Breast epithelium (tissue), 3 donors: ENCODE data around the gene KRT3.

Experiments used
- CTCF ChIP-seq, 3 donors: fragments of 450-650 bp; IDR thresholded peaks; one replicate each; pipeline ENCODE4 v1.5.1; 2016 to 2017; ENCODE audit warnings: antibody characterized with exemption in 3 of 3, mild to moderate bottlenecking in 3 of 3, moderate library complexity in 3 of 3
- POLR2A ChIP-seq: fragments of 450-650 bp; IDR thresholded peaks from one replicate; pipeline ENCODE4 v1.6.1; 2016; ENCODE audit warnings: antibody characterized with exemption, mild to moderate bottlenecking, moderate library complexity
- POLR2AphosphoS5 ChIP-seq, 3 donors: sonication (generic); formaldehyde crosslinking; IDR thresholded peaks; one replicate each; pipeline ENCODE4 v1.6.1; 2017; ENCODE audit warnings: antibody characterized with exemption in 3 of 3

GRCh38 chr12:52783563-52784316 is 12.2 kb downstream of the KRT3 start:
- TF ChIP-seq CTCF (IDR thresholded peaks at IDR 0.05) (no peak), POLR2A (no peak), POLR2AphosphoS5 (IDR thresholded peaks at IDR 0.05) (no peak)
